NCI-H345 treated with DMSO at 0.1 percent for 48 hours (cell line): ENCODE measurements around the gene WDR88.

Experiments used
- DNase-seq: peaks from one replicate; lab custom pipeline; 2025; ENCODE audit not compliant: unreplicated experiment; lab: John Stamatoyannopoulos, UW

The WDR88 gene

DNA sequence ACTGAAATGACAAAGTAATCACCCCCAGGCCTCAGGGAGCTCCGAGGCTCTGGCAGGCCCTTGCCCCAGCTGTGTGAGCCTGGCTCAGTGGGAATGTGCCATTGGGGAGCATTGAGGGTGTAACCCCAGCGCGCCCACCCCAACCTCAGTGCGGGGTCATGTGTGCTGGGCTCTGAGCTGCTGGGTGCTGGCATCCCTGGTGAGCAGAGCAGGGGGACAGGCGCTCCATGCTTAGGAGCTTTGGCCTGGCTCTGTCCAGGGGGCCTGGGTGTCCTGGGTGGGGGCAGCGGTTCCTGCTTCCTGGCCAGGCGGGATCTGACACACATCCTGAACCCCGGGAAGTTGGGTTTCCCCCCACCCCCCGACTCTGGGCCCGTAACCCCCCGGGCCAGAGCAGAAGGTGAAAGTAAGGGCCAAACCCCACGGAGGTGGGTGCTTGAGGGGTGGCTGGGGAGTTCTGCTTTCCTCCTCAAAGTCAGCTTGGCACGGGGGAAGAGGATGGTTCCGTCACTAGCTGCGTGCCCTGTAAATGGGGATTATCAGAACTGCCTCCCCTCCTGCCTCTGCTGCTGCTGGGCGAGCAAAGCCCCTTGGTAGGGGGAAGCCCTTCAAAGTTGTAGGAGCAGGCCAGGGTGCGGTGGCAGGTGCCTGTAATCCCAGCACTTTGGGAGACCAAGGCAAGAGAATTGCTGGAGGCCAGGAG is 63.9 kb downstream of the WDR88 start:
- DNase-seq, result no peak

DNA sequence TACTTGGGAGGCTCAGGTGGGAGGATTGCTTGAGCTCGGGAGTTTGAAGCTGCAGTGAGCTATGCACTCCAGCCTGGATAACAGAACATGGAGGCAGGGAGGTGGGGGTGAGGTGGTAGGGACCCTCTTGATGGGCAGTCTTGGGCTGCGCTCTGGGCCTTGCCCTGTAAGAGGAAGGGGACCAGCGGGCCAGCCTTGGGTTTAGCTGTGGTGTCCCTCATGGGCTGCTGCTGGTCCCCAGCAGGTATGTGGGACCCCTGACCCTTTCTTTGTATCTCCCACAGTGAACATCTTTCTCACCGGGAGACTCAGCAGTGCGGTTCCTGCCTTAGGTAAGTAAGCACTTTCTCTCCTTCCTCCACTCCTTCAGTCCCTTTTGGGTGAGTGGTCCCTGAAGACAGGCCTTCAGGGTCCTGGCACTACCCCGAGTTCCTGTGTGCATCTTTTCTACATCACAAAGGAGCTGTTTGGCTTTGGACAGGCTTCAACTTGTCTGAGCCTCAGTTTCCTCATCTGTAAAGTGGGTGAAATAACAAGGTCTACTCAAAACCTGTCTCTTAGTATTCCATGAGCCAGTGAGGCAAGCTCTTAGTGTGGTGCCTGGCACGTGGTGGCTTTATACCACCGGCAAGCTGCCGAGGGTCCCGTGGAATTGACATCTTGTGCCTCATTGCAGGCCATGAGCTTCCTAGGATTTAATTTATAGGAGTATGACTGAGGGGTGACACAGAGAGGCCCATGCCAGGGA is 64.7 kb downstream of the WDR88 start:
- no peak for DNase-seq

DNA sequence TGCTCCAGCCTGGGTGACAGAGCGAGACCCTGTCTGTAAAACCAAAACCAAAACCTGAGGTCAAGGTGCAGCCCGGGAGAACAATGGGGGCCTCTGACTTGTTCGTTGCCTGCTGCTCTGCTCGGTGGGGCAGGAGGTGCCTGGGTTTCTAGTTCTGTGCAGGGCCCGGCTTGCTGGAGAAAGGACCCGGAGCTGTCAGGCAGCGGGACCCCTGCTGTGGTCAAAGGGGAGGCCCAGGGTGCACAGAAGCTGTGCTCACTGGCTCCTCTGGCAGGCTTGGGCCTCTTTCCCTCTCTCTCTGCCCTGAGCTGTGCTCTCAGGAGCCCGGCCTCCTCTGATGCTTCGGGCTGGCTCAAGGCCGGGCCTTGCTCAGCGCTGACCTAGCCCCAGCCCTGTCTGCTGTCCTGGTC is 65.7 kb downstream of the WDR88 start:
- DNase-seq, result no peak

DNA sequence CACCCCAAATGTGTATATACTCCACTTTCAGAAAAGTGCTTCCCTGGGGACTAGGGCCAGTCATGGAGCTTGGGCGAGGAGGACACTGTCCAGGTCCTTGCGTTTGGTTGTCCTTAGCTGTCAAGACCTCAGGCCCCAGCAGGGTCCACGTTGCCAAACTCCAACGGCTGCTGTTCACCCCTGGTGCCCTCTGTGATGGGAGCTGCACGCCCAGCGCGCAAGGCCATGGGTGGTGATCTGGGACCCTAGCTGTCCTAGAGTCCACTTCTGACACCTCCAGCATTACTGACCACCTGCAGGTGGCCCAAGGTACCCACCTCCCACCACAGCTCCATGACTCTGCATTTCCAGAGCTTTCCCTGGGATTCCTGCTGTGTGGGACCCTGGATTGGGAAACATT is 66.3 kb downstream of the WDR88 start:
- DNase-seq, result no peak

DNA sequence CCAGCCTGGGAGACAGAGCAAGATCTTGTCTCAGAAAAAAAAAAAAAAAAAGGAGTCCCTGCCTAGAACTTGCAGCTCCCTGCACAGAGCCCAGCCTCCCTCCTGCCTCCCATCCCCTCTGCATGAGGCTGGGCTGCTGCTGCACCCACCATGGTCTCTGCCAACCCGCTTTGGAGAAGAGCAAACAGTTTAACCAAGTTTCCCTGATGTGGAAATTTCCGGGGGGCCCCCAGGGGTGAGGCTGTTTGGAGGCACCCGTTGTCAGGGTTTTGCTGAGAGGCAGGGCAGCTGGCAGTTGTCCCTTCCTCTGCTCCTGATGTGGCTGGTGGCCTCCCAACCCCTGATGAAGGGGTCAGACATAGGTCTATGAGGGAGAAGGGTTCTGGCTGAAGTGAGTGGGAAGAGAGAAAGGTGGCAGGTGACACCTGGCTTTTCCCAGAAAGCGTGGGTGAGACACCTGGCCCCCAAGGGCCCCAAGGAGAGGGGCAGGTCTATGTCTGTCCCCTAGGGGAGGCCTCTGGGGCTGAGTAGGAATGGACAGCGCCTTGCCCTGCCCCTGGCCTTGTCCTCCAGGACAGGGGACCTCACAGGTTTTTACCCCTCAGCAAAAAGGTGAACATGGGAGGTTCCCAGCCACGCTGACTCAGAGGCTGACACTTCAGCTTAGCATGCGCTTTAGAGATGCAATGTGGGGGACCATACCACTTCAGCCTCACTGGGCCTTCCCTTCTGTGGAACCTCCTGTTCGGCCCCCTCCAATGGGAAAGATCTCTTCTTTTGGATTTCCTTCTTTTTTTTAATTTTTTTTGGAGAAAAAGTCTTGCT is 67.7 kb downstream of the WDR88 start:
- DNase-seq, result no peak

DNA sequence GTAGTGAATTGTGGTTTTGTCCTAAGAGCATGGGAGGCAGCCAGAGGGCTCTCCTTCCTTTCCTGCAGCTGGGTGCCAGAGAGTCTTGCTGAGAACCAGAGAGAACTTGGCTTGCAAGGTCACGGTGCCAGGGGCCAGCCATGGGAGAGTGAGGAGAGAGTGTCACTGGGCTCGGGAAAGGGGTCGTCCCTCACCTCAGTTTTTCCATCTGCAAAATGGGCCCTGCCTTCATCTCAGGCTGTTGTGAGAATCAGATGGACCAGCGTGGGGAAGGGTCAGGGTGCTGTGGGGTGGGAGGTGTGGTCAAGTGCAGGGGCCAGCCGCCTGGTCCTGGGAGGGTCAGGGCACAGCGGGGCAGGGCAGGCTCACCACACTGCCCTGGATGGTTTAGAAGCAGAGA is 69.6 kb downstream of the WDR88 start:
- no peak for DNase-seq

DNA sequence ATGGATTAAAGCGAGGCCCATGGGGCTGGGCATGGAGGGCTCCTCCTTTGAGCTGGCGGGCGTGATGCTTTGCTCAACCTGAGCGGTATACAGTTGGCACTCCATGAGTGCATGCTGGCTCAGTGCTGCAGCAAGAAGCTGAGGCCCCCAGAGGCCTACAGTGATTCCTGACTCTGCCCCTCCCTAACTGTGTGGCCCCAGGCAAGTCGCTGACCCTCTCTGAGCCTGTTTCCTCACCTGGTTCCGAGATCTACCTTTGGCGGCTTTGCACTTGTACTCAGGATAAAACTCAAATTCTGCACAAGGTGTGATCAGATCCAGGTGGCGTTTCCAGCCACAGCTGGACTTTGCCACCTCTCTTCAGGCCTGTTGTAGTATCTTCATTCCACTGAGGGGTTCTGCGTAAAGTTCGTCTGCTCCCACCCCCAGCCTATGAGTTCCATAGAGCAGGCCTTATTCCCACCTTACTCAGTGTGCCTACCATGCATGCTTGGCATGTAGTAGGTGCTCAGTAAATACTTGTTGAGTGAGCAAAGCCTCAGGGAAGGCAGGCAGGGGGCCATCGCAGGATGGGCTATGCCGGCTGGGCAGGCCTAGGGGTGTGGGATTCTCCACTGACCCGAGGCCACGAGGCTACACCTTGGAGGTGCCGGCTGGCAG is 70.1 kb downstream of the WDR88 start:
- DNase-seq, result no peak

DNA sequence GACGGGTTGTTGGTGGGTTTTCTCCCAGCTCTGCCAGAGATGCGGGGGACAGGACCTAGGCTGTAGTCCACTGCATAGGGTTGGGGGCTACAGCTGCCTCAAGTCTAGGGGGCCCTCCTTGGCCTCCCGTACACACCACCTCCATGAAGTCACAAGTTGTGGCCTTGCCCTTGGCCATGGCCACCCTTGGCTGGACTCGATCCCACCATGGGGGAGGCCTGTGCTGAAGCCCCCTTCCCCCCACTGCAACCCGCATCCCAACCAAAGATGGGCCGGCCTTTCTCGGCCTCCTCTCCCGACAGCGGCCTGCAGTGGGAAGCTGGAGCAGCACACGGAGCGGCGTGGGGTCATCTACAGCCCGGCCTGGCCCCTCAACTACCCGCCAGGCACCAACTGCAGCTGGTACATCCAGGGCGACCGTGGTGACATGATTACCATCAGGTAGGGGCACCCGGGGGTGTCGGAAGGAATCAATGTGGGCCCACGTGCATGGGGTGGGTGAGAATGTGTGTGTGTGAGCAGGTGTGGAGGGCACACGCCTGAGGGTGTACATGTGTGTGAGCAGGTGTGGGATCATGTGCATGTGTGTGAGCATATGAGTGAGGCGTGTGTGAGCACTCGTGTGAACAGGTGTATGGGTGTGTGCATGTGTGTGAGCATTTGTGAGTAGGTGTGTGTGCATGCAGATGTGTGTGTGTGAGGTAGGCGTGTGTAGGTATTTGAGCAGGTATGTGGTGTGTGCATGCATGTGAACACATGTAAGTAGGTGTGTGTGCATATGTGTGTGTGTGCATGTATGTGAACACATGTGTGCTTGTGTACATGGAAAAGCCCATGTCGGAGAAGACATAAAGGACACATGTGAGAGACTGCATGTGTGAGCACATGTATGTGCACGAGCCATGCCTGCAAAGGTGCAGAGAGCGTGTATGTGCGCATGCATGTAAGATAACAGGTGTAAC is 70.9 kb downstream of the WDR88 start:
- no peak for DNase-seq

DNA sequence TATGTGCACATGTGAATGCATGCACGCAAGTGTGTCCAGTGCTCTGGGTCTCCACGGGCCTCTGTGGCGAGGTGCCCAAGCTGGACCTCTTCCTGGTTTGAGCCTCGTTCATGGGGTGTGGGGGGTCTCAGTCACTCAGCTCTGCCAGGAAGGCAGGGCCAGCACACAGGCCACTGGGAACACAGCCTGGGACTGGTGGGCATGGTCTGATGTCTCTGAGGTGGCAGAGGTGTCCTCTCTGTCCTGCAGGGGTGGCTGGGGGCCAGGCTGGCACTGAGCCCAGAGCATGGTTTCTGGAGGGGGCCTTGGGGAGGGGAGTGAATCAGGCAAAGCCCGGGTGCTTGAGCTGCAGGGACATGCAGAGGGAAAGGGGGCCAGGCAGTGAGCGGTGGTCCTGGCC is 71.6 kb downstream of the WDR88 start:
- DNase-seq, result no peak

DNA sequence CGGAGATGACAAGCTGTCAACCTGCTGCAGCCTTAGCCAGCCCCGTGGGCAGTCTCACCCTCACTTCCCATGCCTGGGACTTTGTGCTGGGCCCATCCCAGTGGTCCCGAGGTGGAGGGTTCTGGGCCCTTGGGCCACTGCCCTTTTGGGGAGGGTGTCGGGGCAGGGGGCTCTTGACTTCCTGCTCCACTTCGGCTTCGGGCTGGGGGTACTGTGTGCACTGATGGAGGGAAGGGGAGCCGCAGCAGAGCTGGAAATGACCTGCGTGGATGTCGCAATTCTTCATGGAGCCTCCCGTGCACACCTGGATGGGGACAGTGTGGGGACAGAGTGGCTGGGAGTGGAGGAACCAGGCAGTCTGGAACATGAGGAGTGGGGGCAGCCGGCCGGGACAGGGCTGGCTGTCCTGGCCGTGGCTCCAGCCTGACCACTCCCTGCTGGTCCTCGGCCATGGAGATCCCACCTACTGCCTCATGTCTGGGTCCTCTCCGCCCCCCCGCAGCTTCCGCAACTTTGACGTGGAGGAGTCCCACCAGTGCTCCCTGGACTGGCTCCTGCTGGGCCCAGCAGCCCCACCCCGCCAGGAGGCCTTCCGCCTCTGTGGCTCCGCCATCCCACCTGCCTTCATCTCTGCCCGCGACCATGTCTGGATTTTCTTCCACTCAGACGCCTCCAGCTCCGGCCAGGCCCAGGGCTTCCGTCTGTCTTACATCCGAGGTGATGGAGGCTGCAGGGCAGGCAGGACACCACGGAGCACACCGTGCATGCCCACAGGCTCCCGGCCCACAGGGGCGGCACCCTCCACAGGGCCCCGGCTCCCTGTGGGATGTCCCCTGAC is 72.4 kb downstream of the WDR88 start:
- no peak for DNase-seq

DNA sequence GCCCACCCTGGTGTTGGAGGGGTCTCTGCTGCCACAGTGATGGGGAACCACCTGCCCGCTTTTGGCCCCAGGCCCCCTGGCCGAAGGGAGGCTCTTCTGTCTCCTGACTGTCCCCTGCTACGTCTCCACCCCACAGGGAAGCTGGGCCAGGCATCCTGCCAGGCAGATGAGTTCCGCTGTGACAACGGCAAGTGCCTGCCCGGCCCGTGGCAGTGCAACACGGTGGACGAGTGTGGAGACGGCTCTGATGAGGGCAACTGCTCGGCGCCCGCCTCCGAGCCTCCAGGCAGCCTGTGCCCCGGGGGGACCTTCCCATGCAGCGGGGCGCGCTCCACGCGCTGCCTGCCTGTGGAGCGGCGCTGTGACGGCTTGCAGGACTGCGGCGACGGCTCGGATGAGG is 73.2 kb downstream of the WDR88 start:
- no peak for DNase-seq

DNA sequence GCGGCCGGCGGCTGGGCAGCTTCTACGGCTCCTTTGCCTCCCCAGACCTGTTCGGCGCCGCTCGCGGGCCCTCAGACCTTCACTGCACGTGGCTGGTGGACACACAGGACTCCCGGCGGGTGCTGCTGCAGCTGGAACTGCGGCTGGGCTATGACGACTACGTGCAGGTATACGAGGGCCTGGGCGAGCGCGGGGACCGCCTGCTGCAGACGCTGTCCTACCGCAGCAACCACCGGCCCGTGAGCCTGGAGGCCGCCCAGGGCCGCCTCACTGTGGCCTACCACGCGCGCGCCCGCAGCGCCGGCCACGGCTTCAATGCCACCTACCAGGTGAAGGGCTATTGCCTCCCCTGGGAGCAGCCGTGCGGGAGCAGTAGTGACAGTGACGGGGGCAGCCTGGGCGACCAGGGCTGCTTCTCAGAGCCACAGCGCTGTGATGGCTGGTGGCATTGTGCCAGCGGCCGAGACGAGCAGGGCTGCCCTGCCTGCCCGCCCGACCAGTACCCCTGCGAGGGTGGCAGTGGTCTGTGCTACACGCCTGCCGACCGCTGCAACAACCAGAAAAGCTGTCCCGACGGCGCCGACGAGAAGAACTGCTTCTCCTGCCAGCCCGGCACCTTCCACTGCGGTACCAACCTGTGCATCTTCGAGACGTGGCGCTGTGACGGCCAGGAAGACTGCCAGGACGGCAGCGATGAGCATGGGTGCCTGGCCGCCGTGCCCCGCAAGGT is 73.8 kb downstream of the WDR88 start:
- DNase-seq, result no peak

DNA sequence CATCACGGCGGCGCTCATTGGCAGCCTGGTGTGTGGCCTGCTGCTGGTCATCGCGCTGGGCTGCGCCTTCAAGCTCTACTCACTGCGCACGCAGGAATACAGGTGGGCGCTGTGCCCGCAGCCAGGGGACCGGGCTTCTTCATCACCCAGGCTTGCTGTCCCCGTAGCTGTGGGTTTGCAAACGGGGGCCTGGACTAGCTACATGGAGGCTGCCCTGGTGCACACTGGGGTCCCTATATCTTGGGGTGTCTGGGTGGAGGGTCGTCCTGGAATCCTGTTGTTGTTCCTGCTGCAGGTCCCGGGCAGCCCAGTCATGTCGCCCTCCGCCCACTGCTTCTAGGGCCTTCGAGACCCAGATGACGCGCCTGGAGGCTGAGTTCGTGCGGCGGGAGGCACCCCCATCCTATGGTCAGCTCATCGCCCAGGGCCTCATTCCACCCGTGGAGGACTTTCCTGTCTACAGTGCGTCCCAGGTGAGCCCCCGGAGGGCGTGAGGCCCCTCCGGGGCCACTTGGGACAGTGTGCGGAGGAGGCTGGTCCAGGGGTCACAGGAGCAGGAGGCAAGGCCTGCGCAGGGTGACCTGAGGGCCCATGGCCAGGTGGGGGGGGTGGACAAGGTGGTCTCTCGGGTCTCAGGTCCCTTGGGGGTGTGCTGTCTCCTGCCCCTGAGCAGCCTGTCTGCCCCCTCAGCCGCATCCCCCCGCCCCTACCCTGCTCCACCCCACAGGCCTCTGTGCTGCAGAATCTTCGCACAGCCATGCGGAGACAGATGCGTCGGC is 74.5 kb downstream of the WDR88 start:
- no peak for DNase-seq

DNA sequence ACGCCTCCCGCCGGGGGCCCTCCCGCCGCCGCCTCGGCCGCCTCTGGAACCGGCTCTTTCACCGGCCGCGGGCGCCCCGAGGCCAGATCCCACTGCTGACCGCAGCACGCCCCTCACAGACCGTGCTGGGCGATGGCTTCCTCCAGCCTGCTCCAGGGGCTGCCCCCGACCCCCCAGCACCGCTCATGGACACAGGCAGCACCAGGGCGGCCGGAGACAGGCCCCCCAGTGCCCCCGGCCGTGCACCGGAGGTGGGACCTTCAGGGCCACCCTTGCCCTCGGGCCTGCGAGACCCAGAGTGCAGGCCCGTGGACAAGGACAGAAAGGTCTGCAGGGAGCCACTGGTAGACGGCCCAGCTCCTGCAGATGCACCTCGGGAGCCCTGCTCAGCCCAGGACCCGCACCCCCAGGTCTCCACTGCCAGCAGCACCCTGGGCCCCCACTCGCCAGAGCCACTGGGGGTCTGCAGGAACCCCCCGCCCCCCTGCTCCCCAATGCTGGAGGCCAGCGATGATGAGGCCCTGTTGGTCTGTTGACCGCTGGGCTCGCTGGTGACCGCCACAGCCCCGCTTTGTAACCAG is 75.2 kb downstream of the WDR88 start:
- DNase-seq, result no peak

DNA sequence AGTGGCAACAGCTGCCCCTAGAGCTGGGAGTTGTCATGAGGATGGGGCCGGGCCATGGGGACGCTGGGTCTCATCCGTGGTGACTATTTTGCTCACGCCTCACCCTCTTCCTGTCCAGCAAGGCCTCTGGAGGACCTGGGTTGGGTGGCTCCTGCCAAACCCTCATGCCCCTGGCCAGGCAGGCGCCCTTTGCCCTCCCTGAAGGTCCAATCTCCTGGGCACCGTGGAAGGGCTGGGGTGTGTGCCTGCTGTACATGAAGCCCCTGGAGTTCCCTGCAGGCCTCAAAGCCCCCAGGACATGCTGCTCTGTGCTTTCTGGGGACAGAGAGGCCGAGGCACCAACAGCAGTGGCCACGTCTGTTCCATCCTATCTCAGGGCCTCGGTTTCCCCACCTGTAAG is 76.0 kb downstream of the WDR88 start:
- DNase-seq, result no peak

DNA sequence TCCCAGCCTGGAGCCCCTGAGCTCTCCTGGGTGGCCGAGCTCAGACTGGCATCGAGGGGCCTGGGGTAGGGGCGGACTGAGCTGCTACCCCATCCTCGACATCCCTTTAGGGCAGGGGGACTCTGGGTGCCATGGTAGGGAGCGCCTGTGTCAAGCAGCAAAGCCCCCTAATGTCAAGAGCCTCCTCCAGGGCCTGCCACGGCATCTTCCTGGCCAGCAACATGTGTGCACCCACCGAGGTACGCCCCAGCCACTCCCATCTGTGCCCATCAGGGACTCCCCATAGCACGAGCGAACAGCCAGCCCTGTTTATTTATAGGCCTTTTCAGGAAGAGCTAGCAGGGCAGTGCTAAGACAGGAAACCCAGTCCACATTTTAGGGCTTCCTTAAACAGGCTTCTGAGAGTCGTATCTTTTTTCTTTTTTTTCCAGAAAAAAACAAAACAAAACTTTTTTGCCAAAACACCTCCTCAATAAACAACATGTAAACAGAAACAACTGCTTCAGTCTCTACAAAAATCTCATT is 76.5 kb downstream of the WDR88 start:
- DNase-seq, result no peak
